Naive thymus-derived CD4-positive, alpha-beta T cell (primary cell): ENCODE results near the gene F7. TPM values are rescaled to one million over a fixed set of nuclear protein-coding genes. Genes with fewer than 3 reads are reported as not detected.

ENCODE experiments used
- ATAC-seq: fragments of 150-1000 bp; cut with Tn5 transposase; 2 replicates; pipeline ENCODE4 v1.10.0; 2021; ENCODE audit warnings: mild to moderate bottlenecking, moderate library complexity
- CTCF ChIA-PET: fragments of 350-600 bp; sonication (Branson Sonifier 250); formaldehyde crosslinking; loops from one replicate; lab custom pipeline; 2021; ENCODE audit warnings: antibody characterized with exemption; lab: Charles Lee
- POLR2A ChIA-PET: fragments of 350-600 bp; sonication (Branson Sonifier 250); formaldehyde crosslinking; loops from one replicate; lab custom pipeline; 2021; ENCODE audit warnings: antibody characterized with exemption, inconsistent platforms; lab: Charles Lee
- DNase-seq, 9 donors: peaks; one replicate each; pipeline versions ENCODE4 v3.0.0 to v3.0.0-alpha.2; 2020 to 2022; ENCODE audit warnings: mixed read lengths in 1 of 9
- H3K27ac ChIP-seq: one replicate; pipeline ENCODE4 v1.7.0; 2013; ENCODE audit warnings: mild to moderate bottlenecking, low read depth, low read length, moderate library complexity
- H3K27me3 ChIP-seq, 2 donors: one replicate each; pipeline ENCODE4 v1.7.0; 2013; ENCODE audit warnings: low read length in 2 of 2, mild to moderate bottlenecking in 2 of 2, moderate library complexity in 2 of 2; ENCODE audit not compliant: control insufficient read depth in 2 of 2, insufficient read depth in 2 of 2
- H3K36me3 ChIP-seq, 3 experiments: 1 replicate in 2 of 3; 2 replicates in 1 of 3; pipeline ENCODE4 v1.7.0; 2013; ENCODE audit warnings: low read length in 3 of 3, mild to moderate bottlenecking in 3 of 3, moderate library complexity in 1 of 3; ENCODE audit not compliant: insufficient read depth in 3 of 3, control insufficient read depth in 2 of 3
- H3K4me1 ChIP-seq, 2 donors: one replicate each; pipeline ENCODE4 v1.7.0; 2013; ENCODE audit warnings: low read length in 2 of 2, mild to moderate bottlenecking in 2 of 2, moderate library complexity in 1 of 2; ENCODE audit not compliant: control insufficient read depth in 2 of 2, insufficient read depth in 2 of 2
- H3K4me3 ChIP-seq: 2 replicates; pipeline ENCODE4 v1.7.0; 2013; ENCODE audit warnings: mild to moderate bottlenecking, low read length
- H3K9me3 ChIP-seq, 3 experiments: 1 replicate in 2 of 3; 2 replicates in 1 of 3; pipeline ENCODE4 v1.7.0; 2013; ENCODE audit warnings: low read length in 3 of 3; ENCODE audit not compliant: control insufficient read depth in 2 of 3
- H3K27ac Mint-ChIP-seq, 9 donors: one replicate each; pipeline ENCODE4 v1.8.0; 2020 to 2022; ENCODE audit warnings: mixed read lengths in 9 of 9, mild to moderate bottlenecking in 8 of 9, moderate library complexity in 5 of 9, inconsistent platforms in 2 of 9
- H3K27me3 Mint-ChIP-seq, 5 donors: one replicate each; pipeline ENCODE4 v1.8.0; 2021 to 2022; ENCODE audit warnings: mixed read lengths in 5 of 5, mild to moderate bottlenecking in 1 of 5
- H3K36me3 Mint-ChIP-seq, 5 donors: one replicate each; pipeline ENCODE4 v1.8.0; 2020 to 2022; ENCODE audit warnings: mixed read lengths in 5 of 5, mild to moderate bottlenecking in 3 of 5, inconsistent platforms in 1 of 5
- H3K4me1 Mint-ChIP-seq, 7 donors: one replicate each; pipeline ENCODE4 v1.8.0; 2020 to 2022; ENCODE audit warnings: mixed read lengths in 7 of 7, mild to moderate bottlenecking in 3 of 7, inconsistent platforms in 1 of 7
- H3K4me3 Mint-ChIP-seq, 10 donors: one replicate each; pipeline ENCODE4 v1.8.0; 2020 to 2022; ENCODE audit warnings: mild to moderate bottlenecking in 10 of 10, mixed read lengths in 10 of 10, moderate library complexity in 6 of 10, inconsistent platforms in 2 of 10
- H3K9me3 Mint-ChIP-seq, 11 donors: one replicate each; pipeline ENCODE4 v1.8.0; 2020 to 2022; ENCODE audit warnings: mixed read lengths in 11 of 11, mild to moderate bottlenecking in 4 of 11, inconsistent platforms in 1 of 11, moderate library complexity in 1 of 11
- intact Hi-C, 2 donors: fragments of 100-400 bp; cut with micrococcal nuclease; formaldehyde crosslinking; loops; one replicate each; pipeline ENCODE4 v1.15.1; 2023
- polyA plus RNA-seq, 2 donors: library from polyadenylated mRNA; unstranded; fragments of 300-500 nt; fragmentation: Illumina TruSeq; gene quantifications; one replicate each; pipeline ENCODE4 v1.2.3, GENCODE V29; 2021
- total RNA-seq, 6 experiments: library from RNA in 5 of 6; stranded (reverse) in 5 of 6; gene quantifications; 1 replicate in 5 of 6; 2 replicates in 1 of 6; pipeline ENCODE4 v1.2.3 and lab custom pipeline; 2021 to 2026

The F7 gene
- total and polyA plus RNA-seq, 7 experiments from 2014 or later: 0.40 TPM; not detected in 6

- Mint-ChIP-seq H3K27ac (no peak overlapping the region), H3K36me3 (no peaks in the 10 kb centered on the region), H3K27me3 (peaks cover 0 to 18% (median 4%) of the 10 kb centered on the region in 5 donors), H3K9me3 (peaks cover 0 to 1% (median 0%) of the 10 kb centered on the region in 11 donors), H3K4me3 (no peak overlapping the region), H3K4me1 (no peaks in the 10 kb centered on the region)
- DNase-seq (no peak), ATAC-seq (no peak)
- Histone ChIP-seq H3K27ac (no peak overlapping the region), H3K36me3 (no peaks in the 10 kb centered on the region), H3K9me3 (no peaks in the 10 kb centered on the region), H3K27me3 (no peaks in the 10 kb centered on the region), H3K4me1 (no peaks in the 10 kb centered on the region), H3K4me3 (no peak overlapping the region)
- POLR2A ChIA-PET: no interaction called here
- CTCF ChIA-PET: no interaction called here
- intact Hi-C loops: no loop called here
Observed at GRCh38 chr13:113139577-113139976, 34.0 kb downstream of the F7 start.

GRCh38 chr13:113140677-113141600 lies 35.3 kb downstream of the F7 start:
- ATAC-seq (no peak), DNase-seq (no peak)
- Mint-ChIP-seq H3K36me3 (no peaks in the 10 kb centered on the region), H3K27me3 (peaks cover 0 to 13% (median 4%) of the 10 kb centered on the region in 5 donors), H3K4me3 (no peak overlapping the region), H3K27ac (no peak overlapping the region), H3K4me1 (no peaks in the 10 kb centered on the region), H3K9me3 (peaks cover 0 to 1% (median 0%) of the 10 kb centered on the region in 11 donors)
- intact Hi-C loops: no loop called here
- Histone ChIP-seq H3K27ac (no peak overlapping the region), H3K9me3 (no peaks in the 10 kb centered on the region), H3K27me3 (no peaks in the 10 kb centered on the region), H3K36me3 (no peaks in the 10 kb centered on the region), H3K4me1 (no peaks in the 10 kb centered on the region), H3K4me3 (no peak overlapping the region)
- ChIA-PET CTCF (no interaction called here), POLR2A (no interaction called here)

DNA sequence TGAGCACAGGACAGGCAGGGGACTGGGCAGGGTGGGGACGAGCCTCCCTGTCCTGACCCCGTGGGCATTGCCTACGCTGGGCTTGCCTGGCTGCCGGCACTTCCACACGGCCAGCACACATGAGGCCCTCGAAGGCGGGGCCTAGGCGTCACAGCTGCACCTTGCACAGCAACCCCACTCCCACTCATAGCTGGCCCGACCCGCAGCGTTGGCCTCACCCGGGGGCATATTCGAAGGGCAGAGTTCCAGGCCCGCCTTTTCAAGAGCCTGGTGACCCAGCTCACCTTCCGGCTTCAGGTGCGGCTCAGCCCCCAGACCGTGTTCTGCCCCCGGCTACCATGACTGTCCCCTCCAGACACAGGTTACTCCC lies 36.0 kb downstream of the F7 start:
- Histone ChIP-seq H3K9me3 (no peaks in the 10 kb centered on the region), H3K4me3 (no peak overlapping the region), H3K27me3 (no peaks in the 10 kb centered on the region), H3K36me3 (no peaks in the 10 kb centered on the region), H3K4me1 (no peaks in the 10 kb centered on the region), H3K27ac (no peak overlapping the region)
- ChIA-PET POLR2A (no interaction called here), CTCF (no interaction called here)
- H3K9me3 Mint-ChIP-seq: no peaks in the 10 kb centered on the region
- DNase-seq (no peak), ATAC-seq (no peak)
- intact Hi-C loops: no loop called here
- H3K4me1 Mint-ChIP-seq: no peaks in the 10 kb centered on the region
- no peaks in the 10 kb centered on the region for H3K36me3 Mint-ChIP-seq
- H3K27ac Mint-ChIP-seq: no peak overlapping the region
- H3K27me3 Mint-ChIP-seq: peaks cover 0 to 11% (median 3%) of the 10 kb centered on the region in 5 donors
- no peak overlapping the region for H3K4me3 Mint-ChIP-seq

DNA sequence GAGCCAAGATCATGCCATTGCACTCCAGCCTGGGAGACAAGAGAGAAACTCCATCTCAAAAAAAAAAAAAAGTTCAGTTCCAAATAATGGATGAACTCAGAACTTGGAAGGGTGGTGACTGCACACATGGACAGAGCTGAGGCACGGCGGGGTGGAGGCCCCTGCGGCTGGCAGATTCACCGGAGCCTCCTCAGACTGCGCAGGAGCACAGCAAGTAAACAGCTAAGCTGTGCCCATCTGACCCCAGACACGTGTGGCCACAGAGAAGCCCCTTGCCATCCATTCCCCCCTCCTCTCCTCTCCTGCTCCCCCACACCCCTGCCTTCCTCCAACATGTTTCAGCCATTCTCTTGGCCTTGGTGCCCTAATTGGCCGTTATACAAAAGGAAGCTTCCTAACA lies 37.3 kb downstream of the F7 start:
- Histone ChIP-seq H3K4me1 (no peaks in the 10 kb centered on the region), H3K27me3 (no peaks in the 10 kb centered on the region), H3K27ac (no peak overlapping the region), H3K4me3 (no peak overlapping the region), H3K9me3 (no peaks in the 10 kb centered on the region), H3K36me3 (no peaks in the 10 kb centered on the region)
- ATAC-seq (no peak), DNase-seq (no peak)
- intact Hi-C loops: no loop called here
- Mint-ChIP-seq H3K9me3 (no peaks in the 10 kb centered on the region), H3K36me3 (no peaks in the 10 kb centered on the region), H3K27me3 (peaks cover 0 to 5% (median 0%) of the 10 kb centered on the region in 5 donors), H3K4me3 (no peak overlapping the region), H3K4me1 (no peaks in the 10 kb centered on the region), H3K27ac (no peak overlapping the region)
- ChIA-PET POLR2A (no interaction called here), CTCF (no interaction called here)

- Mint-ChIP-seq H3K36me3 (no peaks in the 10 kb centered on the region), H3K4me3 (no peak overlapping the region), H3K27ac (no peak overlapping the region), H3K27me3 (peaks cover 0 to 3% (median 0%) of the 10 kb centered on the region in 5 donors), H3K9me3 (no peaks in the 10 kb centered on the region), H3K4me1 (no peaks in the 10 kb centered on the region)
- intact Hi-C loops: no loop called here
- ATAC-seq (no peak), DNase-seq (no peak)
- Histone ChIP-seq H3K27me3 (no peaks in the 10 kb centered on the region), H3K9me3 (no peaks in the 10 kb centered on the region), H3K36me3 (no peaks in the 10 kb centered on the region), H3K4me1 (no peaks in the 10 kb centered on the region), H3K4me3 (no peak overlapping the region), H3K27ac (no peak overlapping the region)
- POLR2A ChIA-PET: no interaction called here
- CTCF ChIA-PET: no interaction called here
Observed at GRCh38 chr13:113143466-113144254, 38.1 kb downstream of the F7 start.

DNA sequence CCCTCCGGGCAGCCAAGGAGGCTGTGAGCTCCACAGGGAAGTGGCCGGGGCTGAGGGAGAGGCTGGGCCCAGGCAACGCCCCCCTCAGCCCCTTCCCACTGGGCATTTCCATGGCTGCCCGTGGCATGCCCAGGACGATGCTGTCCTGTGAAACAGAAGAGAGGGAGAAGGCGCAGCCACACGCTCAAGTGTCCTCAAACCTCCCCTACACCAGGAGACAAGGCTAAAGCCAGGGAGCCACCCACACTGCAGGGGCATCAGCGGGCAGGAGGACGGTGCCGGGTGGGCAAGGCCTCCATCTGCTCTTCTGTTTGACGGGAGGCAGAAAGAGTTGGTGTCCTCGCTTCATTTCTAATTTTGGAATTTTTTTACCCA lies 38.7 kb downstream of the F7 start:
- Mint-ChIP-seq H3K4me1 (no peaks in the 10 kb centered on the region), H3K27me3 (peaks cover 0 to 3% (median 0%) of the 10 kb centered on the region in 5 donors), H3K27ac (no peak overlapping the region), H3K36me3 (no peaks in the 10 kb centered on the region), H3K9me3 (no peaks in the 10 kb centered on the region), H3K4me3 (no peak overlapping the region)
- Histone ChIP-seq H3K36me3 (no peaks in the 10 kb centered on the region), H3K4me3 (no peak overlapping the region), H3K4me1 (no peaks in the 10 kb centered on the region), H3K9me3 (no peaks in the 10 kb centered on the region), H3K27me3 (no peaks in the 10 kb centered on the region), H3K27ac (no peak overlapping the region)
- no peak for DNase-seq
- POLR2A ChIA-PET: no interaction called here
- CTCF ChIA-PET: no interaction called here
- no peak for ATAC-seq
- intact Hi-C loops: no loop called here
